A673 (cell line): ENCODE results near the gene PNKD. TPM values are rescaled to one million over a fixed set of nuclear protein-coding genes. Genes with fewer than 3 reads are reported as not detected.

Experiments used
- BruUV-seq: library from RNA; stranded (reverse); fragments of 400-500 nt; replicated peaks from 2 replicates; lab custom pipeline; 2021; lab: Mats Ljungman, UMichigan
- CTCF ChIA-PET: fragments of 300-600 bp; sonication (Branson Sonifier 250); formaldehyde crosslinking; loops from one replicate; lab custom pipeline; 2022; ENCODE audit warnings: antibody characterized with exemption; lab: Charles Lee
- POLR2A ChIA-PET: fragments of 300-600 bp; sonication (Branson Sonifier 250); formaldehyde crosslinking; loops from one replicate; lab custom pipeline; 2022; ENCODE audit warnings: antibody characterized with exemption; ENCODE audit not compliant: low non-redundant PET; lab: Charles Lee
- DNase-seq: peaks from one replicate; pipeline ENCODE4 v3.0.0-alpha.2; 2015; ENCODE audit warnings: low spot score
- H3K27ac ChIP-seq: fragments of 200-600 bp; sonication (generic); 2 replicates; pipeline ENCODE4 v1.5.1; 2016; ENCODE audit warnings: mixed run types, low read depth, mild to moderate bottlenecking, mixed read lengths, antibody characterized with exemption, low read length; ENCODE audit not compliant: poor library complexity, severe bottlenecking
- H3K27me3 ChIP-seq: fragments of 200-600 bp; sonication (generic); replicated peaks from 2 replicates; pipeline ENCODE4 v1.6.1; 2017; ENCODE audit warnings: mixed run types, low read depth, mild to moderate bottlenecking, mixed read lengths, antibody characterized with exemption, low read length; ENCODE audit not compliant: insufficient read depth, poor library complexity
- H3K36me3 ChIP-seq: fragments of 200-600 bp; sonication (generic); 2 replicates; pipeline ENCODE4 v1.6.1; 2016; ENCODE audit warnings: mixed run types, mild to moderate bottlenecking, mixed read lengths, antibody characterized with exemption, low read length; ENCODE audit not compliant: insufficient read depth, poor library complexity, severe bottlenecking
- H3K4me1 ChIP-seq: fragments of 200-600 bp; sonication (generic); 2 replicates; pipeline ENCODE4 v1.6.1; 2017; ENCODE audit warnings: mixed run types, mild to moderate bottlenecking, mixed read lengths, antibody characterized with exemption, low read length; ENCODE audit not compliant: insufficient read depth, poor library complexity, severe bottlenecking
- H3K4me3 ChIP-seq: fragments of 200-600 bp; sonication (generic); 2 replicates; pipeline ENCODE4 v1.5.1; 2016; ENCODE audit warnings: low read depth, mixed run types, mild to moderate bottlenecking, mixed read lengths, low read length; ENCODE audit not compliant: poor library complexity, severe bottlenecking
- H3K9me3 ChIP-seq: fragments of 200-600 bp; sonication (generic); 2 replicates; pipeline ENCODE4 v1.6.1; 2016; ENCODE audit warnings: mixed run types, low read depth, mild to moderate bottlenecking, mixed read lengths, antibody characterized with exemption, low read length; ENCODE audit not compliant: poor library complexity, severe bottlenecking
- CTCF ChIP-seq: fragments of 300-800, 200-600 bp; sonication (generic); conservative IDR thresholded peaks from 2 replicates; pipeline ENCODE4 v1.5.1; 2017; ENCODE audit warnings: low read depth, mild to moderate bottlenecking, antibody characterized with exemption, low read length, moderate library complexity, mixed read lengths
- EZH2 ChIP-seq: fragments of 200-600 bp; sonication (generic); IDR thresholded peaks from 2 replicates; pipeline ENCODE4 v1.6.1; 2017; ENCODE audit warnings: borderline replicate concordance, low read depth, mild to moderate bottlenecking, mixed read lengths, antibody characterized with exemption, low read length; ENCODE audit not compliant: poor library complexity, severe bottlenecking
- intact Hi-C: fragments of 100-400 bp; cut with micrococcal nuclease; formaldehyde crosslinking; loops from one replicate; pipeline ENCODE4 v1.10.0; 2022; ENCODE audit not compliant: unreplicated experiment
- total RNA-seq: library from RNA; stranded (reverse); gene quantifications from 2 replicates; pipeline ENCODE4 v1.2.3, GENCODE V29; 2021

PNKD gene
- total RNA-seq, 1 experiment from 2014 or later: 36.7 TPM

DNA sequence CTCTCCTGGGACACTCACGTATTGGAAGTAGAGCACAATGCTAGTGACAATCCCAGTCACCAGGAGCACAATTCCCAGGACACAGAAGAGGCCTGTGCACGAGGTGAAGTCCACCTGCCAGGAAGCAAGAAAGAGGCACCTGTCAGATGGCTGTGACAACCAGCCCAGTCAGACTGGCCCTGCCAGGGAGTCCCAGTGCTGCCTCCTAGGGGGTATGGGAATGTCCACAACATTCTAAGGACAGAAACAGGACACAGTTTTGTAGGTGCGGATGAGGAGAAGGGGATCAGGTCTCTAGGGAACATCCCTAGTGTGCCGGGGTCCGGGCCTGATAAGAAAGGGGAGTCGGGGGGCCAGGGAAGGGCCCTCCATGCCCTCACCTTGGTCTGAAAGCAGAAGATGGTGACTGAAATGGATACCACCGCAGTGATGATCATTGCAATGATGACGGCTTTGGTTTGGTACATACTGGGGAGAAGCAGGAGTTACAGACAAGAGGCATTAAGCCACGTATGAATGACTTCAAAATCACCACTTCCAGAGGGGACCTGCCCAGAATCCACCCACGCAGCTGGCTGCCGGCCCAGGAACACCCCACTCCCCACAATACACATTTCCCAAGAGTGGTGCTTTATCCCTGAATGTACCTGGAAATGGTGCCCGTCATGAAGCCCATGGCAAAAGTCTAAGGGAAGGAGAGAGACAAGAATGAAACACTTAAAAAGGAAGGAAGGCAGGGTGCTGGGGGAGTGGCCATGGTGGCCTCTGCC lies 6.9 kb downstream of the PNKD start:
- intact Hi-C loops: no loop called here
- Histone ChIP-seq H3K4me1 (peaks cover 9% of the 10 kb centered on the region), H3K27me3 (no peaks in the 10 kb centered on the region), H3K4me3 (no peak overlapping the region), H3K36me3 (peaks cover 35% of the 10 kb centered on the region), H3K27ac (no peak overlapping the region), H3K9me3 (no peaks in the 10 kb centered on the region)
- no peak for DNase-seq
- POLR2A ChIA-PET: no interaction called here
- BruUV-seq: no TSS peak
- CTCF ChIA-PET: interaction anchor here (0.9 kb wide), 1 partner anchor 85 kb away, joined by 3 read pairs; no protein-coding TSS in a partner anchor
- TF ChIP-seq EZH2: no peak
- no peak for TF ChIP-seq CTCF

GRCh38 chr2:218277921-218278320 lies 7.6 kb downstream of the PNKD start:
- Histone ChIP-seq H3K4me3 (no peak overlapping the region), H3K27ac (no peak overlapping the region), H3K36me3 (peaks cover 35% of the 10 kb centered on the region), H3K27me3 (no peaks in the 10 kb centered on the region), H3K9me3 (no peaks in the 10 kb centered on the region), H3K4me1 (peaks cover 3% of the 10 kb centered on the region)
- intact Hi-C loops: no loop called here
- TF ChIP-seq EZH2 (no peak), CTCF (no peak)
- BruUV-seq: no TSS peak
- CTCF ChIA-PET: no interaction called here
- POLR2A ChIA-PET: no interaction called here
- no peak for DNase-seq

DNA sequence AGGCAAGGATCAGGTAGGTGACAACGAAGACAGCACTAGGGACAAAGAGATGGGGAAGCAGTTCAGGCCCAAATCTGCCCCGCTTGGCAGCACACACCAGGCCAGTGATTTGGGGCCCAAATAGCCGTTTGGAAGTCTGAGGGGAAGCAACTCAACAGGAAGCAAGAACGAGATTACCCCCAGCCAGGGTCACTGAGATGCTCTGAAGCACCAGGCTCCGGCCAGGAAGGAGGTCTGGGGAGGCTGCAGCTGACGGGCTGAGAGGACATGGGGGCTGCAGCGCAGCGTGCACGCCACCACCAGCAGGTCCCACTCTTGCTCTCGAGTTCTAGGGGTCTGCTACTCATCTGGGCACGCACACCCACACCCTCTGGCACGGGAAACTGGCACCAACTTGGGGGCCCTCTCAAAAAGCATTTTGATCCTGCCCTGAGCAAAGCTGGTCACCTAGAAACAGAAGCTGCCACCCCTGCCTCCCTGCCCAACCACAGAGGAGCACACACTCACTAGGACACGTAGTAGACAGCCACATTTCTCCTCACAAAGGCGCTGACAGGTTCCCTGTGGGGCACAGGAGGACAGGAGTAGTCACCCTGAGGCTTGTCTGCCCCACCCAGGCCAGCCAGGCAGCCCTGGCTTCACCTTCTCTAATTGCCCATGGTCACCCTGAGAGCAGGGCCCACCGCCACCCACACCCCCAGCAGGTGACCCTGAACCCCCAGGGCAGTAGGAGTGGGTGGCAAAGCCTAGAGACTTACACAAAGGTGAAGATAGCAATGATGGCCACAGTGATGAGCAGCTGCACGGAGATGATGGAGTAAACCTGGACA lies 8.4 kb downstream of the PNKD start:
- CTCF ChIA-PET: no interaction called here

More for the DNA sequence above, 8.4 kb downstream of the PNKD start:
- Histone ChIP-seq H3K27me3 (no peaks in the 10 kb centered on the region), H3K27ac (no peak overlapping the region), H3K36me3 (peaks cover 33% of the 10 kb centered on the region), H3K9me3 (no peaks in the 10 kb centered on the region), H3K4me1 (no peaks in the 10 kb centered on the region), H3K4me3 (no peak overlapping the region)
- TF ChIP-seq CTCF (no peak), EZH2 (no peak)
- DNase-seq: no peak
- intact Hi-C loops: no loop called here
- POLR2A ChIA-PET: no interaction called here
- no TSS peak for BruUV-seq
